ENCODE data around the gene CEBPG. TPM values are rescaled to one million over a fixed set of nuclear protein-coding genes. Genes with fewer than 3 reads are reported as not detected.

The CEBPG gene
- total RNA-seq, 1 experiment from 2014 or later: 39.5 TPM

GRCh38 chr19:33374236-33374714 lies 766 bp downstream of the CEBPG start:
- Mint-ChIP-seq H3K4me3 (ENCODE audit: low read depth, unreplicated experiment) (peak overlapping the region; percentile 95), H3K36me3 (ENCODE audit: insufficient read depth, unreplicated experiment) (peaks cover 62% of the 10 kb centered on the region), H3K27ac (ENCODE audit: unreplicated experiment) (peak overlapping the region; percentile 97), H3K4me1 (ENCODE audit: low read depth, unreplicated experiment) (peaks cover 29% of the 10 kb centered on the region), H3K27me3 (ENCODE audit: unreplicated experiment) (no peaks in the 10 kb centered on the region), H3K9me3 (ENCODE audit: low read depth, unreplicated experiment) (no peaks in the 10 kb centered on the region)
- intact Hi-C loops (cut with micrococcal nuclease; ENCODE audit: unreplicated experiment): loop anchor here (5.0 kb wide), 1 partner anchor 72 kb away; the partner anchor contains the start of gene CEBPA
- BruUV-seq (replicated peaks): no TSS peak
- DNase-seq: no peak
- TF ChIP-seq CTCF (IDR thresholded peaks at IDR 0.05; ENCODE audit: unreplicated experiment): peak; percentile 27
- CTCF ChIA-PET: interaction anchor here (0.5 to 1.2 kb wide), 2 partner anchors 11 to 186 kb away, joined by 3 to 4 read pairs; no protein-coding TSS in a partner anchor

- DNase-seq: no peak
- Mint-ChIP-seq H3K36me3 (ENCODE audit: insufficient read depth, unreplicated experiment) (peaks cover 69% of the 10 kb centered on the region), H3K4me3 (ENCODE audit: low read depth, unreplicated experiment) (peak overlapping the region; percentile 95), H3K27ac (ENCODE audit: unreplicated experiment) (peak overlapping the region; percentile 97), H3K27me3 (ENCODE audit: unreplicated experiment) (no peaks in the 10 kb centered on the region), H3K4me1 (ENCODE audit: low read depth, unreplicated experiment) (peaks cover 32% of the 10 kb centered on the region), H3K9me3 (ENCODE audit: low read depth, unreplicated experiment) (no peaks in the 10 kb centered on the region)
- TF ChIP-seq CTCF (IDR thresholded peaks at IDR 0.05; ENCODE audit: unreplicated experiment): no peak
- BruUV-seq (replicated peaks): no TSS peak
- intact Hi-C loops (cut with micrococcal nuclease; ENCODE audit: unreplicated experiment): no loop called here
- CTCF ChIA-PET: interaction anchor here (1.2 kb wide), 1 partner anchor 10 kb away, joined by 3 read pairs; no protein-coding TSS in a partner anchor
These were observed 1.8 kb downstream of the CEBPG start for GRCh38 chr19:33375156-33375836.

GRCh38 chr19:33375837-33376159 lies 2.3 kb downstream of the CEBPG start:
- Mint-ChIP-seq H3K27me3 (ENCODE audit: unreplicated experiment) (no peaks in the 10 kb centered on the region), H3K27ac (ENCODE audit: unreplicated experiment) (peak overlapping the region; percentile 42), H3K36me3 (ENCODE audit: insufficient read depth, unreplicated experiment) (peaks cover 69% of the 10 kb centered on the region), H3K4me1 (ENCODE audit: low read depth, unreplicated experiment) (peaks cover 32% of the 10 kb centered on the region), H3K4me3 (ENCODE audit: low read depth, unreplicated experiment) (peak overlapping the region; percentile 95), H3K9me3 (ENCODE audit: low read depth, unreplicated experiment) (no peaks in the 10 kb centered on the region)
- TF ChIP-seq CTCF (IDR thresholded peaks at IDR 0.05; ENCODE audit: unreplicated experiment): no peak
- no TSS peak for BruUV-seq (replicated peaks)
- no peak for DNase-seq
- CTCF ChIA-PET: interaction anchor here (1.2 kb wide), 1 partner anchor 157 kb away, joined by 5 read pairs; no protein-coding TSS in a partner anchor
- intact Hi-C loops (cut with micrococcal nuclease; ENCODE audit: unreplicated experiment): no loop called here

GRCh38 chr19:33376423-33376822 lies 2.9 kb downstream of the CEBPG start:
- Mint-ChIP-seq H3K4me1 (ENCODE audit: low read depth, unreplicated experiment) (peaks cover 32% of the 10 kb centered on the region), H3K36me3 (ENCODE audit: insufficient read depth, unreplicated experiment) (peaks cover 74% of the 10 kb centered on the region), H3K4me3 (ENCODE audit: low read depth, unreplicated experiment) (peak overlapping the region; percentile 95), H3K27ac (ENCODE audit: unreplicated experiment) (peak overlapping the region; percentile 42), H3K27me3 (ENCODE audit: unreplicated experiment) (no peaks in the 10 kb centered on the region), H3K9me3 (ENCODE audit: low read depth, unreplicated experiment) (no peaks in the 10 kb centered on the region)
- peak; percentile 67 for DNase-seq
- no TSS peak for BruUV-seq (replicated peaks)
- CTCF ChIA-PET: interaction anchor here (0.8 to 1.2 kb wide), 2 partner anchors 120 to 157 kb away, joined by 5 to 6 read pairs; no protein-coding TSS in a partner anchor
- no peak for TF ChIP-seq CTCF (IDR thresholded peaks at IDR 0.05; ENCODE audit: unreplicated experiment)
- intact Hi-C loops (cut with micrococcal nuclease; ENCODE audit: unreplicated experiment): no loop called here

All from Calu3 (cell line).